K562 (cell line): ENCODE data around the gene DCUN1D2. TPM values are rescaled to one million over a fixed set of nuclear protein-coding genes. Genes with fewer than 3 reads are reported as not detected.

Experiments used
- DACH1 ChIP-seq: fragments of 450-650 bp; IDR thresholded peaks from 2 replicates; pipeline ENCODE4 v1.6.1; 2018; ENCODE audit not compliant: partially characterized antibody
- HDAC2 ChIP-seq: fragments of 450-650 bp; IDR thresholded peaks from 2 replicates; pipeline ENCODE4 v1.6.1; 2016; ENCODE audit warnings: mild to moderate bottlenecking
- MCM5 ChIP-seq: fragments of 450-650 bp; IDR thresholded peaks from 2 replicates; pipeline ENCODE4 v1.6.1; 2016; ENCODE audit warnings: low read depth
- RBM39 ChIP-seq: fragments of 200-400 bp; formaldehyde crosslinking; optimal IDR thresholded peaks from 2 replicates; pipeline ENCODE3; 2018; ENCODE audit warnings: low read depth, low read length
- TARDBP ChIP-seq: fragments of 450-650 bp; IDR thresholded peaks from 2 replicates; pipeline ENCODE4 v1.6.1; 2016
- ZBTB7A ChIP-seq: IDR thresholded peaks from 2 replicates; pipeline ENCODE4 v1.6.1; 2011; ENCODE audit warnings: low read depth, mild to moderate bottlenecking, low read length, moderate library complexity, borderline replicate concordance; ENCODE audit not compliant: control insufficient read depth
- ZNF384 ChIP-seq: IDR thresholded peaks from 2 replicates; pipeline ENCODE4 v1.6.1; 2012; ENCODE audit warnings: low read depth, low read length, improper control_type of control experiment
- ZNF830 ChIP-seq: fragments of 250-450 bp; sonication (Bioruptor Pico); IDR thresholded peaks from 2 replicates; pipeline ENCODE4 v1.5.0; 2021; ENCODE audit warnings: mild to moderate bottlenecking
- polyA plus RNA-seq, 8 experiments: library from polyadenylated mRNA; depleted of rRNA in 4 of 8; stranded (reverse) in 5 of 8; unstranded in 3 of 8; fragments of >200 nt; fragmentation: Nextera tagmentation in 2 of 8; fragmentation: Illumina TruSeq in 1 of 8; extraction: Ambion mirVana in 2 of 8; extraction: Trizol in 1 of 8; gene quantifications; 2 replicates each; pipeline versions ENCODE4 v1.2.1 to v1.2.3, GENCODE V29; 2011 to 2014; ENCODE audit warnings: inconsistent platforms in 1 of 8, missing spikeins in 1 of 8
- total RNA-seq, 7 experiments: library from RNA; depleted of rRNA in 6 of 7; stranded (reverse); fragments of >200 nt in 6 of 7; fragmentation: Illumina TruSeq in 2 of 7; extraction: Trizol in 2 of 7; gene quantifications; 2 replicates each; pipeline versions ENCODE4 v1.2.1 to v1.2.3, GENCODE V29; 2011 to 2021; ENCODE audit warnings: low replicate concordance in 1 of 7
- TF ChIP-seq, protein P1 (sequence below): fragments of 450-650 bp; IDR thresholded peaks from 2 replicates; pipeline ENCODE4 v1.6.1; 2018; ENCODE audit warnings: mild to moderate bottlenecking, low read depth; ENCODE audit not compliant: partially characterized antibody
- TF ChIP-seq, protein P2 (sequence below): fragments of 250-450 bp; sonication (Bioruptor Pico); IDR thresholded peaks from 2 replicates; pipeline ENCODE4 v1.4.0; 2020; ENCODE audit warnings: mild to moderate bottlenecking, moderate library complexity
- TF ChIP-seq, protein P3 (sequence below), 2 experiments: IDR thresholded peaks; 2 replicates each; pipeline ENCODE4 v1.6.1; 2012; ENCODE audit warnings: improper control_type of control experiment in 2 of 2, low read depth in 2 of 2, low read length in 2 of 2, borderline replicate concordance in 1 of 2

DCUN1D2 gene
- total and polyA plus RNA-seq, 9 of the 15 experiments (the other 6 are each of a cell fraction or from before 2014, with no cell fraction given) = 2.1 to 16.8 (median 11.1) TPM

DNA sequence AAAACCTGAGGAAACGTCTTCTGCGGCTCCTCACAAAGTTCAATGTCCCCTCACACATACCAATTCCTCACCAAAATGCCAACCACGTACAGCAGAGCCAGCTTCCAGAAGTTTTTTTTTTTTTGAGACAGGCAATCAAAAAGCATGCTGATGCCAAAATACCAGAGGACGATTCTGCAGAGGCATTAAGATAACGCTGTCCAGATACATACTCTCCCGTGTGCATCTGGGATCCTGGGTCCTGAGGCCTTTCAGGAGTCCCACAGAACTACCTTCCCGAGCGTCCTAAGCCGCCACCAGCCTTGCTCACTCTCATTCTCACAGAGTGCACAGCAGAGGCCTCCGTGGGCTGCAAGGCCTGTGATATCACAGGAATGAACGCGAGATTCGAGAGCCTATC, 5.0 kb downstream of the DCUN1D2 start (continued):
- TF ChIP-seq, protein P1, sequence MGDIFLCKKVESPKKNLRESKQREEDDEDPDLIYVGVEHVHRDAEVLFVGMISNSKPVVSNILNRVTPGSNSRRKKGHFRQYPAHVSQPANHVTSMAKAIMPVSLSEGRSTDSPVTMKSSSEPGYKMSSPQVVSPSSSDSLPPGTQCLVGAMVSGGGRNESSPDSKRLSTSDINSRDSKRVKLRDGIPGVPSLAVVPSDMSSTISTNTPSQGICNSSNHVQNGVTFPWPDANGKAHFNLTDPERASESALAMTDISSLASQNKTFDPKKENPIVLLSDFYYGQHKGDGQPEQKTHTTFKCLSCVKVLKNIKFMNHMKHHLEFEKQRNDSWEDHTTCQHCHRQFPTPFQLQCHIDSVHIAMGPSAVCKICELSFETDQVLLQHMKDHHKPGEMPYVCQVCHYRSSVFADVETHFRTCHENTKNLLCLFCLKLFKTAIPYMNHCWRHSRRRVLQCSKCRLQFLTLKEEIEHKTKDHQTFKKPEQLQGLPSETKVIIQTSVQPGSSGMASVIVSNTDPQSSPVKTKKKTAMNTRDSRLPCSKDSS = no peak
- TF ChIP-seq, protein P2, sequence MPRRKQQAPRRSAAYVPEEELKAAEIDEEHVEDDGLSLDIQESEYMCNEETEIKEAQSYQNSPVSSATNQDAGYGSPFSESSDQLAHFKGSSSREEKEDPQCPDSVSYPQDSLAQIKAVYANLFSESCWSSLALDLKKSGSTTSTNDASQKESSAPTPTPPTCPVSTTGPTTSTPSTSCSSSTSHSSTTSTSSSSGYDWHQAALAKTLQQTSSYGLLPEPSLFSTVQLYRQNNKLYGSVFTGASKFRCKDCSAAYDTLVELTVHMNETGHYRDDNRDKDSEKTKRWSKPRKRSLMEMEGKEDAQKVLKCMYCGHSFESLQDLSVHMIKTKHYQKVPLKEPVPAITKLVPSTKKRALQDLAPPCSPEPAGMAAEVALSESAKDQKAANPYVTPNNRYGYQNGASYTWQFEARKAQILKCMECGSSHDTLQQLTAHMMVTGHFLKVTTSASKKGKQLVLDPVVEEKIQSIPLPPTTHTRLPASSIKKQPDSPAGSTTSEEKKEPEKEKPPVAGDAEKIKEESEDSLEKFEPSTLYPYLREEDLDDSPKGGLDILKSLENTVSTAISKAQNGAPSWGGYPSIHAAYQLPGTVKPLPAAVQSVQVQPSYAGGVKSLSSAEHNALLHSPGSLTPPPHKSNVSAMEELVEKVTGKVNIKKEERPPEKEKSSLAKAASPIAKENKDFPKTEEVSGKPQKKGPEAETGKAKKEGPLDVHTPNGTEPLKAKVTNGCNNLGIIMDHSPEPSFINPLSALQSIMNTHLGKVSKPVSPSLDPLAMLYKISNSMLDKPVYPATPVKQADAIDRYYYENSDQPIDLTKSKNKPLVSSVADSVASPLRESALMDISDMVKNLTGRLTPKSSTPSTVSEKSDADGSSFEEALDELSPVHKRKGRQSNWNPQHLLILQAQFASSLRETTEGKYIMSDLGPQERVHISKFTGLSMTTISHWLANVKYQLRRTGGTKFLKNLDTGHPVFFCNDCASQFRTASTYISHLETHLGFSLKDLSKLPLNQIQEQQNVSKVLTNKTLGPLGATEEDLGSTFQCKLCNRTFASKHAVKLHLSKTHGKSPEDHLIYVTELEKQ (CRISPR knock-in tag) = no peak
- no peak for TF ChIP-seq DACH1
- TF ChIP-seq MCM5 = no peak
- TF ChIP-seq, protein P3, sequence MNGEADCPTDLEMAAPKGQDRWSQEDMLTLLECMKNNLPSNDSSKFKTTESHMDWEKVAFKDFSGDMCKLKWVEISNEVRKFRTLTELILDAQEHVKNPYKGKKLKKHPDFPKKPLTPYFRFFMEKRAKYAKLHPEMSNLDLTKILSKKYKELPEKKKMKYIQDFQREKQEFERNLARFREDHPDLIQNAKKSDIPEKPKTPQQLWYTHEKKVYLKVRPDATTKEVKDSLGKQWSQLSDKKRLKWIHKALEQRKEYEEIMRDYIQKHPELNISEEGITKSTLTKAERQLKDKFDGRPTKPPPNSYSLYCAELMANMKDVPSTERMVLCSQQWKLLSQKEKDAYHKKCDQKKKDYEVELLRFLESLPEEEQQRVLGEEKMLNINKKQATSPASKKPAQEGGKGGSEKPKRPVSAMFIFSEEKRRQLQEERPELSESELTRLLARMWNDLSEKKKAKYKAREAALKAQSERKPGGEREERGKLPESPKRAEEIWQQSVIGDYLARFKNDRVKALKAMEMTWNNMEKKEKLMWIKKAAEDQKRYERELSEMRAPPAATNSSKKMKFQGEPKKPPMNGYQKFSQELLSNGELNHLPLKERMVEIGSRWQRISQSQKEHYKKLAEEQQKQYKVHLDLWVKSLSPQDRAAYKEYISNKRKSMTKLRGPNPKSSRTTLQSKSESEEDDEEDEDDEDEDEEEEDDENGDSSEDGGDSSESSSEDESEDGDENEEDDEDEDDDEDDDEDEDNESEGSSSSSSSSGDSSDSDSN (IDR thresholded peaks at IDR 0.05; ENCODE audit: borderline replicate concordance in 1 of 2, low read depth in 2 of 2, low read length in 2 of 2) = no peak
- no peak for TF ChIP-seq ZNF830 (CRISPR knock-in tag)
- TF ChIP-seq HDAC2 = no peak
- TF ChIP-seq TARDBP = no peak
- TF ChIP-seq RBM39 = no peak
- TF ChIP-seq ZNF384 = no peak
- no peak for TF ChIP-seq ZBTB7A
